ENCODE measurements around the gene GALNT4. TPM values are rescaled to one million over a fixed set of nuclear protein-coding genes. Genes with fewer than 3 reads are reported as not detected.

The GALNT4 gene
- total RNA-seq (4.7 TPM), polyA plus RNA-seq (ENCODE audit: insufficient read depth in 1 of 8, insufficient read length in 8 of 8, low replicate concordance in 1 of 8) (1 to 10 TPM; 2.7 to 4.9 (median 3.5) TPM)
- long read RNA-seq, donor 1, full-length matches to known transcripts, result 4 of 4 reads
- long read RNA-seq, donor 1, partial matches to known transcripts, result 0 of 4 reads
- long read RNA-seq, donor 1, other reads (novel, unspliced or antisense), result 0 of 4 reads
- long read RNA-seq, donor 2, result 0 reads
- long read RNA-seq, donor 3, full-length matches to known transcripts, result 4 of 4 reads
- long read RNA-seq, donor 3, partial matches to known transcripts, result 0 of 4 reads
- long read RNA-seq, donor 3, other reads (novel, unspliced or antisense), result 0 of 4 reads
- long read RNA-seq, donor 4, full-length matches to known transcripts, result 2 of 2 reads
- long read RNA-seq, donor 4, partial matches to known transcripts, result 0 of 2 reads
- long read RNA-seq, donor 4, other reads (novel, unspliced or antisense), result 0 of 2 reads
- long read RNA-seq, donor 5, full-length matches to known transcripts, result 13 of 13 reads
- long read RNA-seq, donor 5, partial matches to known transcripts, result 0 of 13 reads
- long read RNA-seq, donor 5, other reads (novel, unspliced or antisense), result 0 of 13 reads
- long read RNA-seq, donor 6, full-length matches to known transcripts, result 5 of 5 reads
- long read RNA-seq, donor 6, partial matches to known transcripts, result 0 of 5 reads
- long read RNA-seq, donor 6, other reads (novel, unspliced or antisense), result 0 of 5 reads
- long read RNA-seq, donor 7, full-length matches to known transcripts, result 8 of 8 reads
- long read RNA-seq, donor 7, partial matches to known transcripts, result 0 of 8 reads
- long read RNA-seq, donor 7, other reads (novel, unspliced or antisense), result 0 of 8 reads
- long read RNA-seq, donor 8, full-length matches to known transcripts, result 2 of 2 reads
- long read RNA-seq, donor 8, partial matches to known transcripts, result 0 of 2 reads
- long read RNA-seq, donor 8, other reads (novel, unspliced or antisense), result 0 of 2 reads
- long read RNA-seq, donor 9, full-length matches to known transcripts, result 3 of 3 reads
- long read RNA-seq, donor 9, partial matches to known transcripts, result 0 of 3 reads
- long read RNA-seq, donor 9, other reads (novel, unspliced or antisense), result 0 of 3 reads
- long read RNA-seq, donor 10, full-length matches to known transcripts, result 12 of 12 reads
- long read RNA-seq, donor 10, partial matches to known transcripts, result 0 of 12 reads
- long read RNA-seq, donor 10, other reads (novel, unspliced or antisense), result 0 of 12 reads
- long read RNA-seq, donor 11, full-length matches to known transcripts, result 3 of 3 reads
- long read RNA-seq, donor 11, partial matches to known transcripts, result 0 of 3 reads
- long read RNA-seq, donor 11, other reads (novel, unspliced or antisense), result 0 of 3 reads

GRCh38 chr12:89524541-89525304, at the start of gene GALNT4:
TSS of gene GALNT4 (minus strand) at chr12:89524796. CDS start at chr12:89524549, 247 bp downstream.
- Histone ChIP-seq H3K27me3 (ENCODE audit: control insufficient read depth, insufficient read depth, low read length) (no peaks in the 10 kb centered on the region), H3K4me3 (ENCODE audit: low read length) (peak within 1 kb of the TSS; percentile 75), H3K9me3 (replicated peaks; ENCODE audit: control insufficient read depth, low read depth, low read length) (no peaks in the 10 kb centered on the region), H3K4me1 (ENCODE audit: control insufficient read depth, insufficient read depth, low read length) (peaks cover 11% of the 10 kb centered on the region), H3K36me3 (ENCODE audit: control insufficient read depth, insufficient read depth, low read length) (peaks cover 10% of the 10 kb centered on the region), H3K27ac (ENCODE audit: low read length) (peak within 1 kb of the TSS; percentile 95)
- under 1% methylated on average over 36 of the region's 43 CpGs for WGBS (ENCODE audit: insufficient coverage)
- peak; percentile 96 for DNase-seq

- Histone ChIP-seq H3K4me3 (ENCODE audit: low read length) (no peak overlapping the region), H3K9me3 (replicated peaks; ENCODE audit: control insufficient read depth, low read depth, low read length) (no peaks in the 10 kb centered on the region), H3K4me1 (ENCODE audit: control insufficient read depth, insufficient read depth, low read length) (no peaks in the 10 kb centered on the region), H3K36me3 (ENCODE audit: control insufficient read depth, insufficient read depth, low read length) (no peaks in the 10 kb centered on the region), H3K27me3 (ENCODE audit: control insufficient read depth, insufficient read depth, low read length) (no peaks in the 10 kb centered on the region), H3K27ac (ENCODE audit: low read length) (no peak overlapping the region)
- WGBS (ENCODE audit: insufficient coverage), result 100% methylated on average over 1 of the region's 5 CpGs
- DNase-seq, result no peak
Measured at GRCh38 chr12:89573051-89573810, 48.6 kb upstream of the GALNT4 start.

DNA sequence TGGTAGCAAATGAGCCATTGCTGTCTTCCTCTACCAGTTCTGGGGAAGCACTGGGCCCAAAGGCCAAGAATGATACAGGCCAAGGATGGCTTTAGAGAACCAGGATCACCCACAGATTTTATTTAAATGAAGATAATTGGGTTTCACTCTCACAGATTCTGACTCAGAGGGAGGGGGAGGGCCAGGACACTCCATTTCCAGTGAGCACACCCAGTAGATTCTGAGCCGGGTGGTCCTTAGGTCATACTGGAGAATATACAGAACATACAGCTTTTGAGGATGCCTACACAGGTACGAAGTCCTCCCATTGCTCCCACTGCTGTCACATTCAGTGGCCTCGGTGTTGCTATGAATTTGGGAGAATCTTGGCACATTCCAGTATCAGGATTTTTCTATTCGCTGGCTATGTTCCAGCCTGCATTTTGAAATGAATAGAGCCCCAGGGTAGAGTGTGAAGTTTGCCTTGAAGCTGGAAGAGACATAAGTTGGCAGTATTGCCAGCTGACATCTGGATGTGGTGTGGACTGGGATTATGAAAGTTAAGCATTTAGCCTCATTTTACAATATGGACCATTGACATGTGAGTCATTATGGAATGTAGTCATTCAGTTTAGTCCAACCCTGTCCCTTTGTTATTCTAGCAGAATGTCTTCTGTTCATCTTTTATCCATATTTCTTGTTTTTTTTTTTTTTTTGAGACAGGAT, 47.0 kb upstream of the GALNT4 start:
- no peaks in the 10 kb centered on the region for H3K4me1 ChIP-seq (ENCODE audit: control insufficient read depth, insufficient read depth, low read length)
- no peak overlapping the region for H3K27ac ChIP-seq (ENCODE audit: low read length)
- WGBS (ENCODE audit: insufficient coverage), result 83% methylated on average over 1 of the region's 4 CpGs
- no peak overlapping the region for H3K4me3 ChIP-seq (ENCODE audit: low read length)
- no peaks in the 10 kb centered on the region for H3K9me3 ChIP-seq (replicated peaks; ENCODE audit: control insufficient read depth, low read depth, low read length)
- H3K27me3 ChIP-seq (ENCODE audit: control insufficient read depth, insufficient read depth, low read length), result no peaks in the 10 kb centered on the region
- H3K36me3 ChIP-seq (ENCODE audit: control insufficient read depth, insufficient read depth, low read length), result no peaks in the 10 kb centered on the region
- peak; percentile 7 for DNase-seq

DNA sequence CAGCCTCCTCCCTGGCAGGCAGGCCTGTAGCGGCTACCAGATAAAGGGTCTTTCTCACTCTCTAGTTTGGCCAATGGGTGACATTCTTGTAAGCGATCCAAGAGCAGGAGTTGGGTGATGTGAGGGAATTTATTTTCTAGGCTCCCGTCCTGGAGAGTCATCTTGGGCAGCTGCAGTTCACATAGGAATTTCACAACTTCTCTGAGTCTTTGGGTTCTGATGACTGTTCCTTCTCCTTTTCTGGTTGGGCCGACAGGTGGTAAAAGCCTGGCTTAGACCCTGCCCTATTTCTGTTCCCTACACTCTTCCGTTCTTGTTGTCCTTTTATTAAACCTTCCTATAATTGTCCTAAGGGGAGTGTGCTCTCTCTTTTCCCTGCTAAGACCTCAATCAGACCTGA, 43.9 kb upstream of the GALNT4 start:
- no CpG with 5 or more reads among the region's 5 CpGs for WGBS (ENCODE audit: insufficient coverage)
- H3K36me3 ChIP-seq (ENCODE audit: control insufficient read depth, insufficient read depth, low read length), result no peaks in the 10 kb centered on the region
- H3K27ac ChIP-seq (ENCODE audit: low read length), result no peak overlapping the region
- no peaks in the 10 kb centered on the region for H3K27me3 ChIP-seq (ENCODE audit: control insufficient read depth, insufficient read depth, low read length)
- no peak overlapping the region for H3K4me3 ChIP-seq (ENCODE audit: low read length)
- no peaks in the 10 kb centered on the region for H3K4me1 ChIP-seq (ENCODE audit: control insufficient read depth, insufficient read depth, low read length)
- no peaks in the 10 kb centered on the region for H3K9me3 ChIP-seq (replicated peaks; ENCODE audit: control insufficient read depth, low read depth, low read length)
- DNase-seq, result no peak

GRCh38 chr12:89567691-89568239, 43.2 kb upstream of the GALNT4 start:
- WGBS (ENCODE audit: insufficient coverage), result 88% methylated on average over 1 of the region's 3 CpGs
- DNase-seq, result no peak
- Histone ChIP-seq H3K36me3 (ENCODE audit: control insufficient read depth, insufficient read depth, low read length) (no peaks in the 10 kb centered on the region), H3K9me3 (replicated peaks; ENCODE audit: control insufficient read depth, low read depth, low read length) (no peaks in the 10 kb centered on the region), H3K4me3 (ENCODE audit: low read length) (no peak overlapping the region), H3K4me1 (ENCODE audit: control insufficient read depth, insufficient read depth, low read length) (no peaks in the 10 kb centered on the region), H3K27ac (ENCODE audit: low read length) (no peak overlapping the region), H3K27me3 (ENCODE audit: control insufficient read depth, insufficient read depth, low read length) (no peaks in the 10 kb centered on the region)

DNA sequence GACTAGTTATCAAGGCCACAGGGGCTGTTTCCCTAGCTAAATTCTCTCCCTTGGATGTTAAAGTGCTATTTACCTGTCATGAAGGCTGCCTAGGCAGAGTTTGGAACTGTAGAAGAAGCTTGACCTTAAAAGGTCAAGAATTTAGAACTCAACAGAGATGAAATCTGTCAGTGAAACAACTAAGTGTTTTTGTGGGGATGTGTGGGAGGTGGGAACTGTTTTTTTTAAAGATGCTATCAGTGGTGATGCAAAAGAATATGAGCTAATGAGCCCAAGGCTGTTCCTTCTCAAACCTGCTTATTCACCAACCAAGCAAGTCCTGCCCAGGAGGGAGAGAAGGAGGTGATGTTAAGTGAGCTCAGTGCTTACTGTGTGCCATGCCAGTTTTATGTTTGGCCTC, 42.0 kb upstream of the GALNT4 start:
- H3K4me3 ChIP-seq (ENCODE audit: low read length), result no peak overlapping the region
- no peaks in the 10 kb centered on the region for H3K27me3 ChIP-seq (ENCODE audit: control insufficient read depth, insufficient read depth, low read length)
- H3K36me3 ChIP-seq (ENCODE audit: control insufficient read depth, insufficient read depth, low read length), result no peaks in the 10 kb centered on the region
- H3K4me1 ChIP-seq (ENCODE audit: control insufficient read depth, insufficient read depth, low read length), result no peaks in the 10 kb centered on the region
- H3K27ac ChIP-seq (ENCODE audit: low read length), result no peak overlapping the region
- DNase-seq, result no peak
- no peaks in the 10 kb centered on the region for H3K9me3 ChIP-seq (replicated peaks; ENCODE audit: control insufficient read depth, low read depth, low read length)

DNA sequence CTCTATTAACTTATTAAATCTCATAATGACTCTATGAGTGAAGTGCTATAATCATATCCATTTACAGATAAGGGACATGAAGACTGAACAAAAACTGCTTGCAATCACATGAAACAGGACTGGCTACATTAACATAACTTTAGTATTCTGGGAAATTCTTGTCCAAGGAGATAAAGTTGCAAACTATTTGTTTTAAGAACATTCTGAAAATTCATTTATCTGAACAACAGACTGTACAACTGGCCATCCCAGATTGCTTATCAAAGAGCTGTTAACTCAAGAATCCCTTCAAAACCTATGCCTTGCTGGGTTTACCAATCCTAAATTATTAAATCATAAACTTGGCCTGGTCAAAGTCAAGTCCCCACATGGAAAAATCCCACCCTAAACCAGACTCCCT, 40.4 kb upstream of the GALNT4 start:
- no peak for DNase-seq
- Histone ChIP-seq H3K4me3 (ENCODE audit: low read length) (no peak overlapping the region), H3K4me1 (ENCODE audit: control insufficient read depth, insufficient read depth, low read length) (no peaks in the 10 kb centered on the region), H3K27me3 (ENCODE audit: control insufficient read depth, insufficient read depth, low read length) (no peaks in the 10 kb centered on the region), H3K27ac (ENCODE audit: low read length) (no peak overlapping the region), H3K36me3 (ENCODE audit: control insufficient read depth, insufficient read depth, low read length) (no peaks in the 10 kb centered on the region), H3K9me3 (replicated peaks; ENCODE audit: control insufficient read depth, low read depth, low read length) (no peaks in the 10 kb centered on the region)

DNA sequence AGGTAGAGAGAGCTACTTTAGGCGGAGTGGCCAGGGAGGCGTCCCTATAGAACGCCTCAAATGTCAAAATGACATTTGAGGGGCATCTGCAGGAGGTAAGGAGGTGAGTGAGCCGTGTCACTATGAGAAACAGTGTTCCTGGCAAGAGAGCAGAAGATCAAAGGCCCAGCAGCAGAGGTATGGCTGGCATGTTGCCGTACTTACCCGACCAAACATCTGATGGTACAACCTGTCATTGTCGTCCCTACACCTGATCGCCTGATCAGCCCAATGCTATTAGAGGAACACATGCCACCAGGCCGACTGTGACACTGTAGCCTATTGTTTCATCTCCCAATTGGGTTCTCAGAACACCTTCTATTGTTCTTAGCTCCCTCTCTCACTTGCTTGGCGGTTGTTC, 35.2 kb upstream of the GALNT4 start:
- DNase-seq, result no peak
- Histone ChIP-seq H3K27me3 (ENCODE audit: control insufficient read depth, insufficient read depth, low read length) (no peaks in the 10 kb centered on the region), H3K4me3 (ENCODE audit: low read length) (no peak overlapping the region), H3K36me3 (ENCODE audit: control insufficient read depth, insufficient read depth, low read length) (no peaks in the 10 kb centered on the region), H3K4me1 (ENCODE audit: control insufficient read depth, insufficient read depth, low read length) (no peaks in the 10 kb centered on the region), H3K27ac (ENCODE audit: low read length) (no peak overlapping the region), H3K9me3 (replicated peaks; ENCODE audit: control insufficient read depth, low read depth, low read length) (no peaks in the 10 kb centered on the region)
- WGBS (ENCODE audit: insufficient coverage), result 92% methylated on average over 9 of the region's 10 CpGs
